HG02852 (cell line): ENCODE results near the gene BTBD2.

Source experiments
- ATAC-seq: cut with Tn5 transposase; IDR thresholded peaks from one replicate; pipeline ENCODE4 v1.9.1; 2021; ENCODE audit warnings: mild to moderate bottlenecking, moderate library complexity; ENCODE audit not compliant: unreplicated experiment

BTBD2 gene

DNA sequence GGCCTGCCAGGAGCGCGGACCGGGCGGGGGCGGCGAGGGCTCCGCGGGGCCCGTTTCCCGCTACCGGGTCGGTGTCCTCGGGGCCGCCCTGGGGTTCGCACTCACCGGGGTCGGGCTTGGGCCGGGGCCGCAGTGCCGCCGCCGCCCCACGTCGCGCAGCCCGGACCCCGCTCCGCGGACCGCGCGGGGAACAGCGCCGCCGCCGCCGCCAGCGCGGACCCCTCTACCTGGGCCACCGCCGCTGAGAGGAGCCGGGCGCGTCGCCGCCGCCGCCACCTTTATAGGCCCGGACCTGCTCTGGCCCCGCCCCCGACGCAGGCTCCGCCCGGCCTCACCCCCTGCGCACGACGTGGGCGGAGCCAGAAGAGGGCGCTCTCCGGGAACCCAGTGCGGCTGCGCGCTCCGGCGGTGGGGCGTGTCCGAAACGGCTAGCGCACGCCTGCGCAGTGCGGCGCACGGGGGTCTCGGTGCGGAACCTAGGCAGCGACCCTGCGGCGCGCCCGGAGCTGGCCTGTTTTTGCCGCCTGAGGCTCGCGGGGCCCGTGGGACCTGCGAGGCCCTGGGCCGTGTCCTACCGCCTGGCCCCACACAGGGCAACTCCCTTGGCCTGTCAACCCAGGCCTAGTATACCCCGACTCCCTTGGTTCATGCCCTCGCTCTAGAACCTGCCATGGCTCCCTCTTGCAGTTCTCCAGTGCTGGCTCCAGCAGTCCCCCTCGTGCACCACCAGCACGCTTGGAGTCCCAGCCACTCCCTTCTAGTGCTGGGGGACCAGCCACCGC is 35.7 kb upstream of the BTBD2 start, which contains the start of gene MKNK2:
Gene MKNK2, minus strand, starts transcription at position 254 of the 782 bp plus-strand sequence. CDS start 393 bp downstream, outside the sequence.
- ATAC-seq = peak; percentile 61

DNA sequence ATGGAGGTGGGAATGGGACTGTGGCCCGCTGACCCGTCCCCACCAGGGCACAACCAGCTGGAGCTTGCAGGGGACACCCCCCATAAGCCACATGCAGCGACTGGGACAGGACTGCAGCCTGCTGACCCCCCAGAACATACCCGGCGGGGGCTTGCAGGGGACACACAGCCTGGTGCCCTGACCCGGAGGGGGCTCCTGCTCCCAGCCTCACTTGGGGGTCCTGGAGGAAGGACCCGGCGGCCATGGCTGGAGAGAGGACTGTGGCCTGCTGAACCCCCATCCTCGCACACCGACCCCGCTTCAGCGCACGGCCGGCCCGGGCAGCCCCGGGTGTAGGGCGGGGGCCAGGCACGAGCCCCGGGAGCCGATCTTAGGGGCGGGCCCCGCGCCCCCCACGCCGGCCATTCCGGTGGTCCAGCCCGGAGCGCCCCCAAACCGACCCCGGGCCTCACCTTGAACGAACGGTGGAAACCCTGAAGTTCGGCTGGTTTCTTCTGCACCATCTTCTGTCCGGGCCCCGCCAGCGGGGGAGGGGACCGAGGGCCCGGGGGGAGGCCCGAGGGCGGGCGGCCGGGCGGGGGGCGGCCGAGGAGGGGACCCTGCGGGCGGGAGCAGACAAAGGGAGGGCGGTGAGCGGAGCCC is 35.0 kb upstream of the BTBD2 start:
- ATAC-seq = no peak

DNA sequence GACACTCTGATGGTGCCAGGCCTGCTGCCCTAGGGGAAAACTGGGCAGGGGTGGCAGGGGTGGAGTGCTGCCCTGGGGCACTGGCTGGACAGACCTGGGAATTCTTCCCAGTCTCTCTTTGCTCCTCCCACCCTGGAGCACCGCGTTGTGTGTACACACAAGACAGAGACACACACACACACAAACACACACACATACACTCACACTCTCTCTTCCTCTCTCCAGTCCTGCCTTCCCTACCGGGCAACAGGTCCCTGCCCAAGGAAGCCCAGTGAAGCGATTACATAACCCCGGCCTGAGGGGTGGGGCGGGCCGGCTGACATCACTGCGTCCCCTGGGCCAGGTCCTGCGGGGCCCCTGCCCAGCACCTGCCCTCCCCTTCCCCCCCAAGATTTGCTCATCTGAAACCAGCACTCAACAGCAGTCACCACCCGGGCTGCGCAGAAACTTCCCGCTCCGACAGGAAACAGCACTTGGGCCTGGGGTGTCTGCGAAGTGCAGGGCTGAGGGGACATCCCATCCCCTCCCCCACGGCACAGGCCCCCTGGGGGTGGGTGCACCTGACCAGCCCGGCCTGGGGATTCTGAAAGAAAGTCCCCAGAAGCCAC is 34.3 kb upstream of the BTBD2 start:
- no peak for ATAC-seq

DNA sequence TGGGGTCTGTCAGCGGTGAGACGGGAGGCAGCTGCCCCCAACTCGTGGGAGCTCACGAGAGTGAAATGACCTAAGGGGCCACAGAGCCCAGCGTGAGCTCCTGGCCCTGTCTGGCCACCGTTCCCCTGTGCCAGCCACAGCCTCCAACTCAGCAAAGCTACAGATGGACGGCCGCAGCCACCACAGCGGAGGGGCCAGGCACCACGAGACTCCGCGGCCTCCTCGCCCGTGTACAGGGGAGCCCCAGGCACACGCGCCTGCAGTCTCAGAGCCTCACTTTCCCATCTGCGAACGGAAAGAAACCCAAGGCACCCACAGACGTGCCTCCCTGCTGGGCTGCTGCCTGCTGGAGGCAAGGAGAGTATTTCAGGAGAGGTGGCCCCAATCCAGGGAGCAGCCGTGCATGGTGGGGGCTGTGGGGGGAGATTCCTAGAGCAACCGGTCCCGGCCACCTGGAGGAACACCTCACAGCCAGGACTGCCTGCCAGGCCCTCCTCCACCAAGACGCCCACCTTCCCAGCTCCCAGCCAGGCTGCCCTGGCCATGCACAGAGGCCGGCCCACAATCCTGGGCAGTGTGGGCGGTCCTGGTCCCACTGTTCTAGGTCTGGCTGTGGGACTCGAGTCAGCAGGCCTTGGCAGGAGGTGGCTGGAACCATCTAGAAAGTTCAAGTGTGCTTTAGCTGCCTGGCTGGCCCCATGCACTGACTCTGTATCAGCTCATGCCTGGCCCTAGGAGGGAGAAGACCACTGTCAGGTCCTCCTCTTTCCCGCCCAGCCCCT is 33.6 kb upstream of the BTBD2 start:
- ATAC-seq = no peak

DNA sequence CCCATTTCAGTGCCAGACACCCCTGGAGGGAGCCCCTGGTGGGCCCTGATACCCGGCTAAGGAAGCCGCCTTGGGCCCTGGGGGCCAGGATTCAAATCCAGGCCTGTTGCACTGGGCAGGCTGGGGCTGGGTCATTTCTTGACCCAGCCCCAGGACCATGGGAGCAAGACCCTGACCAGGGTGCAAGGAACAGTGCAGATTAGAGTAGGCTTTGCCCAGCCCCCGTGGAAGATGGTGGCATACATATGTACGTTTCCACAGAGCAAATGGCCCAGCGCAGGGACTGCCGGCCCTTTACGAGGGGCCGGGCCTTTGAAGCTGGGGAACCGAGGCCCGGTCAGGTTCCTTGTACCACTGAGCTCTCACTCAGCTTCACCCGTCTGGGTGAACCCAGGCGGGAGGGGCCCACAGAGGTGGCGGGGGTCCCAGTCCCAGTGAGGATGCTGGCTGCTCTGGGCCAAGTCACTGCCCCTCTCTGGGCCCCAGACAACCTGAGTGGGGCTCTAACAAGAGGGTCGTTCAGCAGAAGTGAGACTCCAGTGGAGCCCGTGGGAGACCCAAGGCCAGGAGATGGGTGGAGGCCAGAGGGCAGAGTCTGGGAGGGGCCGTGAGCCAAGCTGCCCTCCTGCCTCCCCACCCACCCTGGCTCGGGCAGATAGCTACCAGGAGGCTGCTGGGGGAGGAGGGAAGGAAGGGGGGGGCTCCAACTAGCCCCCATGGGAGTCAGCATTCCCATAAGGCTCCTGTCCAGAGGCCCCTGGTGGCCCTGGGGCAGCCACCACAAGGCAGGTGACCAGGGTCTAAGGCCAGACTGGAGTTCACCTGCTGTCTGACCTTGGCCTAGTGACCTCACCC is 32.8 kb upstream of the BTBD2 start:
- ATAC-seq = no peak

DNA sequence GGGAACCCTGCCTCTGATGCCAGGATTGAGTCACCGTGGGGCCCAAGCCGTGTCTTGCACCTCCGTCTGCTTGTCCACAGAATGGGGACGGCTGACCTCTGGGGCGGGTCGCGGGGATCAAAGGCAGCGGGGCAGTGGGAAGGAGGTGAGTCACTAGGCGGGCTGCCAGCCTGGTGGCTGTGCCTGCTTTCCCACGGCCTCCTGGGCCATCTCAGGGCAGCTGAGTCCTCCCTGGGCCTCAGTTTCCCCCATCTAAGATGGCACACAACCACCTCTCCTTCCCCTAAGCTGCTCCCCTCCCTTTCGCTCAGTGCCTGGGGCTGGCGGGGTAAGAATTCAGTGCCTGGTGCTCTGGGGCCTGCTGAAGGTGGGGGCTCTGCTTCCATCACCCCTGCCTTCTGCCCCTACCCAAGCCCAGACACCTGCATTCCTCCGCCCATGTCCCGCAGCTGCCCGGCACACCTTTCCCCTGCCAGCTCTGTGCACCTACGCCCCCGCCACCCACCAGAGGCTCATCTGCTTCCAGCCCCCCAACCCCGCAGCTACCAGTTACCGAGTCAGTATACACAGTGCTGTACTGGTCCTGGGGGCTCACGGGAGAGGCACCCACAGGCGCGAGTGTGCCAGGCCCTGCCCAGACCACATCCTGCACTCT is 32.1 kb upstream of the BTBD2 start:
- ATAC-seq = no peak

DNA sequence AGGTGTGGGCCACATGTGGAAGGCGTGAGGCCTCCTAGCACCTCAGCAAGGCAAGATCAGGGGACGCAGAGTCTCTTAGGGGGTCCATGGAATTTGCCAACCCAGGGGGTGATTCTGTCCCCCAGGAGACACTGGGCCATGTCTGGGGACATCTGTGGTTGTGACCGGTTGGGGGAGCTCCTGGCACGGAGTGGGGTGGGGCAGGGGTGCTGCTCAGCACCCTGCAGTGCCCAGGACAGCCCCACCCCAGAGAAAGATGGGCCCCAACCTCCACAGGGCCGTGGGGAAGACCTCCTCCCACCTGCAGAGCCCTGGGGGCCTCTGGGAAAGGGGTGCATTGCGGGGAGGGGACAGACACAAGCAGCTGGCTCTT is 31.5 kb upstream of the BTBD2 start:
- no peak for ATAC-seq

DNA sequence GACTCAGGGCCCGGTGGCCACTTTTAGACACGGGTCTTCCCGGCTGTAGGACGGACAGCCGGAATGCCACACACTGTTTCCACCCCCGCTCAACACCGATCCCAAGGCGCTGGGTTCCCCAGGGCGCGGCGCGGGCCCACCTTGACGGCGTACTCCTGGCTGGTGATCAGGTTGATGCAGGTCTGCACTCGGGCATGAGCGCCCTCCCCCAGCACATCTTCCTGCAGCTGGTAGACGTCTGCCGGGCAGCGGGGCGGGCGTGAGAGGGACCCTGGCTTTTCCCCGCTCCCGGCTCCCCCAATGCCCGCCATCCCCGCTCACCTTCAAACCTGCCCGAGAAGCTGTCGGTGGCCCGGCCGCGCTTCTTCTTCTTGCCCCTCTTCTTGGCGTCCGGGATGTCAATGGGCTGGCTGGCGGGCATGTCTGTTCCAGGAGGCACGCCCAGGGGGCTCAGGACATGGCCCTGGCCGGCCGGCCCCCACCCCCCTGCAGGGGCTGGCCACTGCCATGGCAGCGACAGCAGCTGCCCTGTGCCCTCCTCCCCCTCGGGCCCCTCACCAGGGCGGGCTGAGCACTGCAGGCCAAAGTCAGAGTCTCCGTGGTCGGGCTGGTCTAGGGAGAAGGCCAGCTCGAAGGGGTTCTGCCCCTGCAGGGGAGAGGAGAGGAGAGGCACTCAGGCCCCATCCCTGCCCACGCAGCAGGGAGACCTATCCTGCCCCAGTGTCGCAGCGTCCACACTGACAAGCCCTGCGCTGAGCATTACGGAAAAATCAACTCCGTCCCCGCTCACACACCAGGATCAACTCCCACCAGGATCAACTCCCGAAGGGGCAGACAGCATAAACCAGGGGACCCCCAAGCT is 30.8 kb upstream of the BTBD2 start:
- no peak for ATAC-seq

DNA sequence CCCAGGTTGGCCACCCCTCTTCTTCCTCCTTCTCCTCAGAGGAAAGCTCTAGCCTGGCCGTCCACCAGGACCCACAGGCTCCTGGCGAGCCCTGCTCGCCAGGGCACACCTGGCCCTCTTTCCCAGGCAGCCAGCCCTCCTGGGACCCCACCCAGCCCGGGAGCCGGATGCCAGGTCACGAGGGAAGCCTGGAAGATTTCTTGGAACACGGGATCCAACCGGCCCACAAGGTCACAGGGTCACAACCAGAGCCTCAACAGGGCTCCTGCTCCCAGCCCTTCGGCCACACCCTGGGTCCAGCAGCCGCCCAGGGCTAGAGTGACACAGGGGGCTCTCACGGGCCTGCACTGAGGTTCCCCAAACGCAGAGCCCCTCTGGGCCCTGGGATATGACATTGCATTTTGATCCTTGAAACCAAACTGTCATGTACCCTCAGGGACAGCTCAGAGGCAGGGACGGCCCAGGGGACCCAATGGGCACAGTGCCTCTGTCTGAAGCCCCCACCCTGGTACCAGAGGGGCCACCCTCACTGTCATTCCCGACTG is 30.1 kb upstream of the BTBD2 start:
- no peak for ATAC-seq

DNA sequence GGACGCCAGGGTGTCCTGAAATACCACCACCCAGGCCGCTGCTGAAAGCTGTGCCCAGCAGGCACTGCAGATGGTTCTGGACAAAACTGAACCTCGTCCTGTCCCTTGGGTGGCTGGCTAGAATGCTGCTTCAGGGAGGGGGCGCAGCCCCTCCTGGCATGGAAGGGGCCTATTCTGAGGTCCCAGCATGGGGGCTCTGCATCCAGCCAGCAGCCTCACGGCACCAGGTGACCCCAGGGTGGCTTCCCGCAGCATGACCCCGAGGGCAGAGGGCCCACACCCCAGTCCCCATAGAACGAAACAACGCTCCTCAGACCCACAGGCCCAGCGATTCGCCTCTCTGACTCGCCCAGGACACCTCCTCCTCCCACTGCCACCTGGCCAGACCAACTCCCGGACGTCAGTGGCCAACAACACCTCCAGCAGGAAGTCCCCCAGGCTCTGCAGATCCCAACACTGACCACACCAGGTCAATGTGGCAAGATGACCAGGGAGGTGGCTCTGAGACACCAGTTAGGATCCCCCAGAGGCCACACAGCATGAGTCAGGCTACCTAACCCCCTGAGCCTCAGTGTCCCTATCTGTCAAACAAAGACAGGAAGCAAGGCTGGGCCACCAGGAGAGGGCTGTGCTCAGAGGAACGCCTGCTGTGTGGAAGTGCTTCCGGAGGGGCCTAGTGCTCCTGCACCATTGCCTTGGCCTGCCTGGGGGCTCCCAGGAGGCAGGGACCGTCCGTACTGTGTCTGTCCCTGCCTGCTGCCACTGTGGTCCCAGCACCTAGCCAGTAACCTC is 29.4 kb upstream of the BTBD2 start:
- ATAC-seq = no peak

DNA sequence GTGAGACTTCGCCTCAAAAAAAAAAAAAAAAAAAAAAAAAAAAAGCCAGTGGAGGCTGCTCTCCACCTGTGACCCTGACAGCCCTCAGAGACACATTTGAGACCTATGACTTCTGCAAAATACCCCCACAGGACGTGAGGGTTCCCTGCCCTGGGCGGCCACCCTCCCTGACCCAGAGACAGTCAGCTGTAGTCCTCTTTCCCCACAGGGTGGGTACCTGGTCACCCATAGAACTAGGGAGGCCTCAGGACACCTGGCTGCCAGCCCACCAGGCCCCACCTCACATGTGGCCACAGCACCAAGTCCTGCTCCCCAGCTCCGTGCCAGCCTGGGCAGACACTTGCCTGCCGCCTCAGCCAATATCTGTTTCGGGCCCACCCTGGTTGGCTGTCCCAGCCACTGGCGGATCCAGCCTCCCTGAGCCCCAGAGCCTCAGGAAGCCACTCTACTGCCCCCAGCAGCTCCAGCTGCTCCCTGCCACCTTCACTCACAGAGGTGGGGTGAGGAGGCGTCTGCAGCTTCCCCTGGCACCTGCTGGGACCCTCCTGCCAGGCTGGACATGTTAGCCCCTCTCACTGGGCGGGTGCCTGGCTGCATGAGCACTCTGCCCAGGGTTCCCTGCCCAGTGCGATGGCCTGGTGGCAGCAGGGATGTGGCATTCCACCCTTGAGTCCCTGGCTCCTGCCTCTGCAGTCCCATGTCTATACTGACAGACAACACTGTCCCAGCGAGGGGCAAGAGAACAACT is 28.6 kb upstream of the BTBD2 start:
- no peak for ATAC-seq

DNA sequence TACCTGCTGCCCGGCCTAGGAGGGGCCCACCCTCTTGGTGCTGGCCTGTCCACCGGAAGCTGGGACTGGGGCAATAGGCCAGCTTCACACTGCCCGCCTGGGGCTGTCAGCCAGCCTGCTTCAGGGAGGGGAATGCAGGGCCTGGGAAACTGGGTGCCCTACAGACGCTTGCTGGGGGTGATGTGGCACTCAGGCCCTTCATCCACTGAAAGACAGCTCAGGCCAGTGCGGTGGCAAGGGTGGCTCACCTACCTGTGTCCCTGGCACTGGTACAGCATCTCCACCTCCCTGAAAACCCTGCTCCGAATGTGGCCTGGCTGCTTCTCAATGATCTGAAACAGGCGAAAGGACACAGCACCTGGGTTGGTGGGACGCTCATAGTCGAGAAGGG is 27.7 kb upstream of the BTBD2 start:
- ATAC-seq = no peak

DNA sequence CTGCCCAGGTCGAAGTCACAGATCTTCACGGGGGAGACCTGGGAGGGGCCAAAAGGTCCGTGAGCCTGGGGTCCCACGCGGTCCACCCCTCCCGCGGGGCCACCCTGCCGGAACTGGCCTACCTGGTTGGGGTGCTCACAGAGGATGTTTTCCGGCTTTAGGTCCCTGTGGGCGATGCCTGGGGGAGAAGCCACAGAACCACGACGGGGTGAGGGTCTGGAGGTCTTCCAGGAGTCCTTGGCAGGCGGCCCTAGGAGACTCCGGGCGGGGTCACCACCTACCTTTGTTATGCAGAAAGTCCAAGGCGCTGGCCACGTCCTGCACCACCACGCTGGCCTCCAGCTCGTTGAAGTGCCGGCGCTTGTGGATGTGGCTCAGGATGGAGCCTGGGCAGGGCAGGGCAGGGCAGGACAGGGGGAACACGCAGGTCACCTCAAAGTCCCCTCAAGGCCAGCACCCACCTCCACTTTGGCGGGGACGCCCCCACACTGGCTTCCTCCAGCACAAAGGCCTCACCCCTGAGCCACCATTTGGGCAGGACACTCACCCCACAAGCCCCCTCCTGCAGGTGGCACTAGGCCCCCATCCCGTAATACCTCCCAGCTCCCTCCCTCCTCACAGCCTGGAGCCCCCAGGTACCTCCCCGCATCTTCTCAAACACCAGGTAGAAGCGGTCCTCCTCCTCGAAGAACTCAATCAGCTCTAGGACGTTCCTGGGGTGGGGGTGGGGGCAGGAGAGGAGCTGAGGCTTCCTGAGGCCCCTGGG is 27.2 kb upstream of the BTBD2 start:
- ATAC-seq = no peak

DNA sequence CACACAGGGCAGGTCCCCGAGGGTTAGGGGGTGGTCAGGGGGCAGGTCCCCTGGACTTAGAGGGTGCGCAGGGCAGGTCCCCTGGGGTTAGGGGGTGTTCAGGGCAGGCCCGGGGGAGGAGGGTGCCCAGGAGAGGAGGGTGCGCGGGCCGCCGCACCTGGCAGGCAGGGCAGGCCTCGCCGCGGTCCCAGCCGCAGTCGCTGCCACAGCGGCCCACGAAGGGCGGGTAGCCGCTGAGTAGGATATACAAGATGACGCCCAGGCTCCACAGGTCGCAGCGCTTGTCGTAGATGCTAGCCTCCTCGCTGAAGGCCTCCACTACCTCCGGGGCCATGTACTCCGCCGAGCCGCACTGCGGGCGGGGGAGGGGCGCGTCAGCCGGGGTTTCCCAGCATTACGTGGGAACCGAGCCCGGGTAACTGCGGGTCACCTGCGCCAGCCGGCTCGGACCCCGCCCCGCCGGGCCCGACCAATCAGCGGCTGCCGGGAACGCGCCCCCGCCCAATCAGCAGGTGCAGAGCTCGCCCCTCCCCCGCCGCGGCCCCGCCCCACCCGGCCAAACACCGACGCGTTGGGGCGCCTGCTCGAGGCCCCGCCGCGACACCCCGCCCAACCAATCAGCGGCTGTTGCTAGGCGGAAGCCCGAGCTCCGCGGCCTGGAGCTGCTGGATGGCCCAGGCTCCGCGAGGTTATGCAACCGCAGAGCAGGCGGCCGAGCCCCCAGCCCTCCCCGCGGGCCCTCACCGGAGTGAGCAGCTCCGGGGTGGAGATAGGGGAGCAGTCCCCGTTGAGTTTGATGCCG is 26.4 kb upstream of the BTBD2 start:
- peak; percentile 80 for ATAC-seq

DNA sequence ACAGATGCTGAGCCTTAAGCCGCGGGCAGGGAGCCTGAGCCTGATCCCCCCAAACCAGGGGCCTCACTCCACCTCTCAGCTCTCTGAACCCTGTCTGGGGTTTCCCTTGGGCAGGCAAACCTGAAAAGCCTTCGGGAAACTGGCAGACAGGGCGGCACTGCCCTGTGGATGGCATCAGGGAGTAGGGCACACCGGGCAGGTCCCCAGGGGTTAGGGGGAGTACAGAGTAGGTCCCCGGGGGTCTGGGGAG is 25.8 kb upstream of the BTBD2 start:
- no peak for ATAC-seq
